ENCODE results near the gene CREB3.

Gene CREB3

DNA sequence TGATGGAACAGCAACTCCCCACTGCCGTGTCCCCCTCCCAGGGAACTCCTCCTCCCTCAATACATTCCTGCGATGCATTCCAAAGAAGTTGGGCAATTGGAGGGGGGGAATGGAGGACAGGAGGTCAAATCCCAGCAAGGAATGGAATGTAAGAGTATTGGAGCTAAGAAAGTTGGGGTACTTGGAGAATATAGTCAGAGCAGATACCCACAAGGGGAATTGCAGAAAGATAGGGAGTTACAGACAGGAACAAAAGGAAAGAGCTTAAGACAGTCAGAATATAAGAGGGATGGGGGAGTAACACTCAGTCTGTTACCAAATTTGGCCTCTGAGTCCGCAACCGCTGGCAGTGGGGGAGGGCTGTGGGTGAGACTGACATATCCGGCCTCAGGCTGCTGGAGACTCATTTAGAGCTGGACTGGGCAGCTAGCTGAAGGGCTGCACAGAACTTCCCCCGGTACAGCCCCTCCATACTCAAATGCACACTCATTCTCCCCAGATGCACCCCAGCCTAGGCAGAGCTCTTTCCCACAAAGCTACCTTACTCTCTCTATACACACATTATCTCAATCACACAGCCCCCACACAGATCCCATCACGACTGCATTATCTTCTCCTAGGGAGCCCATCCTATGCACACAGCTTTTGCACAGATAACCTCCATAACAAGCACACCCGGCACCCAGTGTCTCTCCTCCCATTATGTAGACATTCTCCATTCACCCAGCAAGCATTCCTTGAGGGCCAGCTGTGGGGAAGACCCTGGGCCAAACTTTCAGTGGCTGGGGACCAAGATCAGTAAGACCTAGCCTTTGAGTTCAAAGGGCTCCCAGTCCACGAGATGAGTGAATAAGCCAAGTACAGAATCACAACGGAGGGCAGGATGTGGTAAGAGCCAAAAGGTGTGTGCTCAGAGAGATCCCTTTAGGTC lies 4.2 kb upstream of the CREB3 start:
- peak; percentile 46 to 57 for DNase-seq

DNA sequence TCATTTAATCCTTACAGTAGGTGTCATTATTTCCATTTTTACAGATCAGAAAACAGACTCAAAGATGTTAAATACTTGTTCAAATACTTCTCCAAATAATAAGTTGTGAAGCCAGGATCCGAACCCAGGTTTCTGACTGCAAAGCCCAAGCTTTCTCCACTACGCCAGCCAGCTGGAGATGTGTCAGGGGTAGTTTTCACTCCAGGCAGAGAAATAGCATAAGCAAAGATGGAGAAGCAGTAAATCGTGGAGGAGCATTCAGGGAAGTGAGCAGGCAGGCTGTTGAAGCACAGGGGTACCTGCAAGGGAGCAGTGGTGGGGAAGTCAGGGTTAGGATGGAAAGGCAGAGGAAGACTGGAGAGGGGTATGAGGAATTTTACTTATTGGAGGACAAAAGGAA lies 3.4 kb upstream of the CREB3 start:
- no peak for DNase-seq

DNA sequence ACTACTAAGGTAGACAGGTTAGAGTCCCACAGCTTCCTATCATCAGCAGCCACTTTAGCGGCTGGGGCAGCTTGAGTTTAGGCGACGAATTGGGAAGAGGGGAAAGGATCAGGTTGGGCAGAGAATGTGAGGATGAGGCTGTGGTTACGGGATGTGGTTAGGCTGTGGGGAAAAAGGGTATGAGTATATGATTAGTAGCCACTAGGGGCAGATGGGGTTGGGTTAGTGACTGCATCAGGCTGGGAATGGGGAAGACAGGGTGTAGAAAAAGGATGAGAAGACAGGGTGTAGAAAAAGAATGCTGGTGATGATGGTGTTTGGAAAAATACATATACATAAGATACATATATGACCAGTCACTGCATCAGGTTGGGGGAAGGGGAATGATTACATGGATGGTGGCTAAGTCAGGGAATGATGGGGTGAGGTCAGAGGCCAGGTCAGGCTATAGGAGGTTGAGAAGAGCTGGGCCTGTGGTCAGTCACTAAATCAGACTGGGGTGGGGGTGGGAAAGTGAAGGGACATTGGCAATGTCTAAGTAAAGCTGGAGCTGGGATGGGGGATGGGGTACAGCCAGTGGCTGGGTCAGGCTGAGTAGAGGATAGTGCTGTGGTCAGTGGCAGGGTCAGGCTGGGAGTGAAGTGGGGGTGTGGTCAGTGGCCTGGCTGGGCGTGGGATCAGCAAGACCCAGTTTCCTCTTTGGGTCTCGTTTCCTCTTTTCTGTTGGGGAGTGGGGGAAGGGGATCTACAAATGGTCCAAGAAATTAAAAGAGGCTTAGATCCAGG lies 2.6 kb upstream of the CREB3 start:
- peak; percentile 27 to 35 for DNase-seq

DNA sequence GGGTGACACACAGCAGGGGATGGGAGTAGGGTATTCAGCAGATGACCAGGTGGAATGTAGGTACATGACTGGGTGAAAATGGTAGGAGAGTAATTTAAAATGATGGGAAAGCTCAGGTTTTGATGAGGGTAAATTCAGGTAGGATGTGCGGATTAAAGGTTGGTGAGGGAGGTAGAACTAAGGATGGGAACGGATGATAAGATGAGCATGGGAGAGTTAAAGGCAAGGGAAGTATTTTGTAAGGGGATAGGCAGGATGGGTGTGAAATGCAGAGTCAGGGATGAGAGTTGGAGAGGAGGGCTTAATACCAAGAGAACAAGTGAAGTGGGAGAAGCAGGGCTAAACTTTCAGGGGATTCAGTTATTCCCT lies 2.0 kb upstream of the CREB3 start:
- no peak for DNase-seq

DNA sequence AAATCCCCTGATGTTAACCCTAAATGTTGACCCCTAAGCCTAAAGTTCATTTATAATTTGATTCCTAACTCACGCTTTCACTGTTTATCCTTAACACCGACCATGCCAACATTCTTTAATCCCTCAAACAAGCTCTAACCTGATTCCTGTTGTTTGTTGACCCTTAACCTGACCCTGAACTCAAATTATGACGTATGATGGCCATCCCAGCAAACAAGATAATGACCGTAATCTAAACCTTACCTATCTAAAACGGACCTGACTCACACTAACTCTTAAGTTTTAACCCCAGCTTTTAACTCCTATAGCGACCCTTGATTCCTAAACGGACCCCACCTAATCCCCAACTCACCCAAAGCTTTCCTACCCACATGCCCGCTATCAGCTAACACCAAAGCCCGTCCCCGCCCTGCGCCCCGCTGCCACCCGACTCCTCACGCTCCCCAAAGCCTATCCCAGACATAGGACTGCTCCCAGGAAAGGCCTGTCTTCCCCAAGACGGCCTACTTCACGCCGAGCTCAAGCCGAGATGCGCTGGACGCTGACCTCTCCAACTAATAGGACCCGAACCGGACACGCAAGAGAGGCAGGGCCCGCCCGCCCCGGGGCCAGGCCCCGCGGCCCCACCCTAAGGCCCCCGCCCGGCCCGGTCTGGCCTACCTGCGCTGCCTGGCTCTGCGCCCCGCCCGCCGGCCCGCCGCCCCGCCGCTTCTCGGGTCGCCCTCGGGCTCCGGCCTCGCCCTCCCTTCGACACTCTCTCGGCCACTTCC lies 866 bp upstream of the CREB3 start:
- DNase-seq = peak; percentile 44 to 50

DNA sequence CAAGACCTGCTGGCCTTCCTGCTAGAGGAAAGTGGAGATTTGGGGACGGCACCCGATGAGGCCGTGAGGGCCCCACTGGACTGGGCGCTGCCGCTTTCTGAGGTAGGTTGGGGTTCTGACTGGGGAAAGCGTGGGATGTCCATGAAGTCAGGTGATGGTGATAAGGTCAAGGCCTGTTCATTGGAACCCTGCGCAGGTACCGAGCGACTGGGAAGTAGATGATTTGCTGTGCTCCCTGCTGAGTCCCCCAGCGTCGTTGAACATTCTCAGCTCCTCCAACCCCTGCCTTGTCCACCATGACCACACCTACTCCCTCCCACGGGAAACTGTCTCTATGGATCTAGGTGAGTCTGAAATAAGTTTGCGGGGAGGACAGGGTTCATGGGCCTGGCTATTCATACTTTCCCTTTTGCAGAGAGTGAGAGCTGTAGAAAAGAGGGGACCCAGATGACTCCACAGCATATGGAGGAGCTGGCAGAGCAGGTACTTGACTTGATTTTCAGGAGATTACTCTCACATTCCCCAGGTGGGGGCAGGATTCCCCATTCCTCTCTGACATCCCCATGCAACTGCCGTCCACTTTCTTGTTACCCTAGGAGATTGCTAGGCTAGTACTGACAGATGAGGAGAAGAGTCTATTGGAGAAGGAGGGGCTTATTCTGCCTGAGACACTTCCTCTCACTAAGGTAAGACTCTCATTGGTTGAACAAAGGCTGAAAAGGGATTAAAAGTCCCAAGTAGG lies 505 bp downstream of the CREB3 start:
- DNase-seq = peak; percentile 33 to 45

DNA sequence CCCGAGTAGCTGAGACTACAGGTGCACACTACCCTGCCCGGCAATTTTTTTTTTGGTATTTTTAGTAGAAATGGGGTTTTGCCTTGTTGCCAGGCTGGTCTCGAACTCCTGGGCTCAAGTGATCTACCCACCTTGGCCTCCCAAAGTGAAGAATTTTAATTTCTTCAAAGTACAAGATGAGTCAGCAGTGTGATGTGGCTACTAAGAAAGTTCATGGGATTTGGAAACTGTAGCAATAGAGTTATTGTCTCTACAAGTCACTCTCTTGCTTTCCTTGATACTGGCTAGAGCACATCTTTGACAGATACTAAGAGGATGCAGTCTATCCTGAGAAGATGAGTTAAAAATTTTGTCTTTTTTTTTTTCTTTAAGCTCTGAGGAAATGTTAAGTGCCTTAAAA lies 1.6 kb downstream of the CREB3 start:
- no peak for DNase-seq

DNA sequence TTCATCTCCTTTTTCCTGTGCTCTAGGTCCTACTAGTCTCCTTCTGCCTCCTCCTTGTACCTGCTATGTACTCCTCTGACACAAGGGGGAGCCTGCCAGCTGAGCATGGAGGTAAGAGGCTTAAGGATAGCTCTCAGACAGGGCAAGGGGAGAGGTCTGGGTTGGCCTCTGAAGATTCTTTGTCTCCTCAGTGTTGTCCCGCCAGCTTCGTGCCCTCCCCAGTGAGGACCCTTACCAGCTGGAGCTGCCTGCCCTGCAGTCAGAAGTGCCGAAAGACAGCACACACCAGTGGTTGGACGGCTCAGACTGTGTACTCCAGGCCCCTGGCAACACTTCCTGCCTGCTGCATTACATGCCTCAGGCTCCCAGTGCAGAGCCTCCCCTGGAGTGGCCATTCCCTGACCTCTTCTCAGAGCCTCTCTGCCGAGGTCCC lies 3.8 kb downstream of the CREB3 start:
- DNase-seq = peak; percentile 61 to 71

DNA sequence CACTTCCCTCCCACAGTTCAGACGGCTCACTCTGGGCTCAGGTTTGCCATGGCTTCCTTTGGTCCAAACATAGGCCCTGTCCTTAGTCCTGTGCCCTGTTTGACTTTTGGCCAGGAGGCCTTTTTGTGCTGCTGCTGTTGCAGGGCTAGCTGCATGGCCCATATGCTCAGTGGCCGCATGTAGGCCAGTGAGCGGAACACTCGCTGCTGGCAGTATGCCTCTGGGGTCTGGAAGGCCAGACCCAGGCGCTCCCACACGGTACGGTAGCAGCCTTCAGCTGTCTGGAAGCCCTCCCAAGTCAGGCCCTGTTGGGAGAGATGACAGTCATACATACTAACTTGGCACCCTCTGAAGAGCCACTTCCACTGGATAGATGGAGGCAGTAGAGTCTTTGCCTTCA lies 4.7 kb downstream of the CREB3 start:
- no peak for DNase-seq

DNA sequence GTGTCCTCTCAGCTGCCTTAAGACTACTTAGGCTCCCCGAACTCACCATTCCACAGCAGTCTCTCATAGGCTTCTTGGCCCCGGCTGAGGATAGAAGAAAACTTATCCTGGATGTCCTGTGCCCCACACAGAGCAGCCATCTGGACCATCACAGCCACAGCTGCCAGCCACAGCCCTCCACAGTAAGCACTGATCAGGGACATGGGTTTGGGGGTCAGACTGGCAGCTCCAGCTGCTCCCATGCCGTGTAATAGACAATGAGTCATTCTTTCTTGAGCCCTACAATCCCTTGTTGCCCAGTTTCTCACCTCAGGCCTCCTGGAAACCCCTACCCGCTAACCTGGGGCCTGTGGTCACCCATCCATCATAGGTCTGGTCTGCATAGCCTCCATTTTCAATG lies 5.7 kb downstream of the CREB3 start:
- no peak for DNase-seq

DNA sequence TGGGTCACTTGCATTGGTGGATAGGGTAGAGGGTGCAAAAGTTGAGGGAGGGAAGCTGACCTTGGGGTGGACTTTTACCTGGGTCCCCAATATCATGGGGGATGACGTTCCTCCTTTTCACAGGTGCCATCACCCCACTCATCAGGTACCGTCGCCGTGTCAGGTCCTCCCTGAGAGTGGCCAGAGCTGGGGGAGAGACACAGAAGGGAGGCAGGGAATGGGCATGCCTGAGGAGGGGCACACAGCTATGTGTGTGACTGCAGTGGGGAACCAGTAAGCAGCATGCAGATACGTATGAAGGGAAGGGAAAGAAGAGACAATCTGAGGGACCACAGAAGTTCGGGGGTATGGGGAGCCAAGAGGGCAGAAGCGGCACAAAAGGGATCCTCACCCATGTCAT lies 6.5 kb downstream of the CREB3 start:
- DNase-seq = no peak

DNA sequence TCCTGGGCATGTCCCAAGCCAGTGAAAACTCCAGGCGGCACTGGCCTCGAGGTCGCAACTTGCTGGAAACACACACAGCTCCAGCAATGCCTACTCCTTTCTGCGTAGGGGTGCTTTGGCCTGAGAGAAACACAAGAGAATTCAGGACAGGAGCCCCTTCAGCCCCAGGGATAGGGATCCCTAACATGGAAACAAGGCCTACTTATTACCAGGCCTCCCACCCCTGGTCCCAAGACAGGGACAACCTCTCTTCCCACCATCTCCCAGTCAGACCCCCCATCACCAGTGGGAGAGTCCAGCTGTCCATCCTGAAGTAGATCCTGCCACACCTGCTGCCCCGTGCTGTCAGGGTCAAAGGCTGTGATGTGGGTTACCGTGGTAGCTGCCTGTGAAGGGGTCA lies 7.8 kb downstream of the CREB3 start:
- DNase-seq = no peak

DNA sequence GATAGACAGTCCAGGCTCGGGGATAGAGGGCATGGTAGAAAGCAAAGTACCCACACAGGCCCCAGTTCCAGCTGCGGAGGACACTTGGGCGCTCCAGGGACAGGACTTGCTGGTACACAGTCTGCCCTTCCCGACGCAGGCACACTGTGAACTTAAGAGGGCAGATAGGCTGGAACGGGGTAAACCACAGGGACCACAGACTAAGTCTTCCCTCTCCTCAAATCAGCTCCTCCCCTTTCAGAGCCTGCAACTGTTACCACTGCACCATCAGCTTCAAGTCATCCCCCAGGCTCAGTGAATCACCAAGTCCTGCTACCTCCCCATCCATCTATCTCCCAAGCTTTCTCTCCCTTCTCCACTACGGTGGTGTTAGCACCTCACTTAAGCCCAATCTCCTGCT lies 9.3 kb downstream of the CREB3 start:
- no peak for DNase-seq

DNA sequence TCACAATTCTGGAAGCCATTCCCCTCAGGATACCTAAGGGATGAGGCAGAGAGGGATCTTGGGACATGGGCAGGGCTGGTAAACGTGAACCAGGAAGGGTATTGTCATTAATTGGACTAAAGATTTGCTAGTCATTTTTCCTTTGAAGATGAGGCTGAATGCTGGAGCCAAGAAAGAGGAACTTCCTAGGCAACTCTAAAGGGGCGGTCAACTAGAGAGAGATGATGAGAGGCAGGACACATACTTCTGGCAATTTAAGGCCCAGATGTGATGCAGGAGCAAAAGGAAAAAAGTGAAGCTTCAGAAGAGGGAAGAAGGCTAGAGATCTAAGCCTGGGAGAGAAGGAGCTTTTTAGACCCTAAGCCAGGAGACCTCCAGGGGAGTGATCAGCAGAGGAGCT lies 11.0 kb downstream of the CREB3 start:
- DNase-seq = no peak

DNA sequence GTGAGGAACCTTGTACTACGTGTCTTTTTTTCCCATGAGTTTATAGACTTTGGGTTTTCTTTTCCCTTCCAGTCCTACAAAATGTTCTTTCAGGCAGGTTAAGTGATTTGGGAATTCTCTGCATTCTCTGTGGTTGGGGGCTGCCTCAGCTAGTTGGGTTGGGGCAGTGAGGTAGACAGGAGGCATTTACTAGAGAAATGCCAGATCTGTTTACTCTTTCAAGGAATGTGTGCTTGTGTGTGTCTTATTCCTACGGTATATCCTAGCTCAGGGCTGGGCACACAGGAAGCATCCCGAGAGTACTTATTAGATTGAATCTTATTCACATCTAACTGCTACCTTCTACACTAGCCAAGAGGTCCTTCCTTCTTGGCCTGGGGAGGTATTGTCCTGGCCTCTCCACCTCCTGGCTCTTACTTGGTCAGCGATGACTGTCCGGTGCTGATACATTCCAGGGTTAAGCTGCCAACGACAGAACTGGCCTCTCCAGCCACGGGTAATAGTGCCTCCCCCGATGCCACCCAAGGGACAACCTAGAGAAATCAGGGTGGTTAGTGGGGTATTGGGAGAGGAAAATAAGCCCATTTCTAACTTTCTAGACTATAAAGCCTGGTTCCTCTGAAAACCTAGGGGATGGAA lies 11.5 kb downstream of the CREB3 start:
- no peak for DNase-seq

DNA sequence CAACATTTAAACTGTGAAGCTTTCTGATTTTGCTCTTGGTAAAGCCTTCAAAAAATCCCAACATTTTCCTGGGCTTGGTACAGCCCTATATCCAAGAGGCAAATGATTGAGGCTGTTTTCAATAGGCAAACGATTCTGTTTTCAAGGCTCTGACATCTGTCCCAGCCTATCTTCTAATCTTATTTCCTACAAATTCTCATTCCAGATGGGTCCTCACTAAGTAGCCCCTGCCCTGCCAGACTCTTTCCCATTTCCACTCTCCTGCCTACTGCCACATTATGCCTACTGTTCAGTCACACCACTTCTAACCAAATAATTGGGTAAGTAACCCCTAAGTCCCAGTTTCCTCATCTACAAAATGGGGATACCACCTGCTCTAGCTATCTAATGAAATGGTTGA lies 13.1 kb downstream of the CREB3 start:
- DNase-seq = no peak

DNA sequence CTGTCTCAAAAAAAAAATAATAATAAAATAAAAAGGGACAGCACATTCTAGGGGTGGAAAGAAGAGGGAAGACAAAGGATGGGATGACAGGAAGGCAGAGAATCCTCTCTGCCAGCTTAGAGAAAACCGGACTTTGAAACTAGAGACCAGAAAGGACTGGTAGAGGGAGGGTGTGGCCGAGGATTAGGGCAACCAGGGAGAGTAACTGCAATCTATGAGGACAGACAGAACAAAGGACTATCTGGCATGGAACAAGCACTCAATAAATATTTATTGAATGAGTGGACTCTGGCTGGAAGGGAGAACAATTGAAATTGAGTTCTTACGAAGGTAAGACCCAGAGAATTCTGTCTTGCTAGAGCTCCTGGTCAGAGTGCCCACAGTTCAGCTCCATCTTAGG lies 14.1 kb downstream of the CREB3 start:
- no peak for DNase-seq

DNA sequence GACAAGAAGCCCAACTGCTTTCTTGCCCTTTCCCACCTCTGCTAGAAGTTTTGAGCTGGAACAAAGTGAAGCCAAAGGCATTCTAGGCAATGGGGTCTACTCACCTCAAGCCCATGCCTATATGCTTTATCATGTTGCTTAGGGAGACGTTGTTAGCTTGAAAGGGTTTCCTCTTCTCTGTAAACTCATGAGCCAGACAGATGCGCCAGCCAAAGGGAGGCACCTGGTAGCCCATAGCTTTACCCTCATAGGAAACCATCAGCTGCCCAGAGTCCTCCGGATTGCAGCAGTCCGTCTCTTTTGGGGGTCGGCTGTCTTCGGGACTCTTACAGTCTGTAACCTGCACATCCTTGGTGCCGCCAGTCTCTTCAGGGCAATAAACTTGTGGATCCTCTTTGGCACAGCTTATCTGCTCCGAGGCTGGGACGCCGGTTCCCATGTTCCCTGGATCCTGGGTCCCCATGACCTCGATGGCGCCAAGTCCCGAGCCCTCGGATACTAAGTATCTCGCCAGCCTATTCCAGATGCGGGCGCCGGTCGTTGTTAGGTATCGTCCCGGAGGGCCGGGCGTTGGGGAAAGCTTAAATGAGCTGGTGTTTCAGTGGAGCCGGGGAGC lies 15.9 kb downstream of the CREB3 start:
- DNase-seq = no peak

DNA sequence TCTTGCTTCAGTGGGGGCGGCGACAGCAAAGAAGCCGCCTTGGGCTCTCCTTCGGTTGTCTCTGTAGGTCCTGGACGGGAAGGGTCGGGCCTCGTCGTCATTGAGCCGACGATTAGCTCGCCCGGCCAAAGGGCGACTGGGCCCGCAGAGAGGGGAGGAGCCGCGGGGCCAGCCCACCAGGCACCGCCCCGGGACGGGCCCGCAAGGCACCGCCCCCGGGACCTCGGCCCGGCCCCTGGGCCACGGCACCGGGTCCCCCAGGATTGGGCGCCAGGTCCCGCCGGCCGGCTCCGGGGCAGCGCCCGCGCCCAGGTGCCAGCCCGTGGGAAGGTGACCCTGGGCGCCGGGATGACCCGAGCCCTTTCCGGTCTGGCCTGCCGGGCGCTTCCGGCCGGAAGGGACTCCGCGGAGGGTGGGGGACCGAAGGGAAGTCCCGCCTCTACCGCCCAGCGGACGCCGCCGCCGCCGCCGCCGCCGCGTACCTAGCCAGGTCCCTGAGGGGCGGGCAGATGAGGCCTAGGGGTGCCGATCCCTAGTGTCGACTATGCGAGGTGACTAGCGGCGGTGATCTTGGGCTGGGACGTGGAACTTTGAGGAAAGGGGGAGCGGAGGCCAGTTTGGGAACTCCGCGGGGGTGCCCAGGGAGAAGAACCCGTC lies 16.5 kb downstream of the CREB3 start, which contains the start of the genes GBA2 and RGP1:
Gene GBA2, minus strand, starts transcription at position 371 of the 657 bp plus-strand sequence. CDS start 524 bp downstream, outside the sequence.
Gene RGP1, plus strand, starts transcription at position 430 of the 657 bp plus-strand sequence. CDS start 469 bp downstream, outside the sequence.
- DNase-seq = peak; percentile 76 to 80

DNA sequence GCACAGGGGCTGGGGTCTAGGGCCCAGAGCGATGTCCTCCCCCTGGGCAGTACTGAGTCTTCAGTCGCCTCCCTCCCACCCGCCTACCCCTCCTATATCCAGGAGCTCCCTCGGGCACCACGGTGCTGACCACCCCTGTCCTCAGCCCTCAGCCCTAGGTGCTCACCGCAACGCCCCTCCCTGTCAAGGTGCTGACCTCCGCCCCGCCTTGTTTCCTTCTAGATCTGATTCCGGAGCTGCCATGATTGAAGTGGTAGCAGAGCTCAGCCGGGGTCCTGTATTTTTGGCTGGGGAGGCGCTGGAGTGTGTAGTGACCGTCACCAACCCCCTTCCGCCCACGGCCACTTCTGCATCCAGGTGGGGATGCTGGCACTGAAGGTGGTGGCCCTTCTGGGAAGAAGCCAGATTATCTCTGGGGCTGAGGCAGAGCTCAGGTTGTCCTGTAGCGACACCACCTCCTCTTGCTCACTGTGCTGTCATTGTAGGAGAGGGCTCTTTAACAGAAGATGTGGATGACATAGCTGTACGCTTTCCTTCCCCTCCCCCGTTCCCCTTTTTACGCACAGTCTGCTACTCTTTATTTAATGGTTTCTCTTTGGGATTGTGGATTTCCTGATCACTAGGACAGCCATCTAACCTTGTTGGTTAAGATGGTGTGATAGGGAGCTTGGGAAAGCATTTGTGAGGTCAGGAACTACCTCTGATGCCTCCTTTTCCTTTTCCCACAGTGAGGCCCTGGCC lies 17.2 kb downstream of the CREB3 start:
- DNase-seq = peak; percentile 48 to 55

Data from stimulated activated CD4-positive, alpha-beta T cell treated with anti-CD3 and anti-CD28 coated beads, Interleukin-2, amount 100 ng/mL, for 24 hours (primary cell).